ENCODE results near the gene ZBTB16.

DNA sequence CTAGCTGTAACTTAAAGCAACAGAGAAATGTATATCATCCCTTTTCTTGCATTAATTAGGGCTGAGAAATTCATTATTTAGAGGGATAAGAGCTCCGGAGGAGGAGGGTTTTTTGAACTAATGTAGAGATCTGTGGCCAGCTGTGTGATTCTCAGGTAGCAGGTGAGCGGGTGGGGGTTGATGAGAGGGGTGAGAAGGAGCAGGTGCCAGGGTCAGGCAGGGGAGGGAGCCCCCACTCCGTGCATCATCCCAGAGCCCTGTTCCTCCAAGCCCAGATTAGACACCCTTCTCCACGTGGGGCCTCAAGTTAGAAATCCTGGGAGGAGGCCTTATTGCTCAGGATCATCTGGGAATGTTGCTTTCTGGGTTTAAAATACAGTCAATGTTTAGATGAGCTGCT lies 24.9 kb downstream of the ZBTB16 start:
- TF ChIP-seq, protein P1, sequence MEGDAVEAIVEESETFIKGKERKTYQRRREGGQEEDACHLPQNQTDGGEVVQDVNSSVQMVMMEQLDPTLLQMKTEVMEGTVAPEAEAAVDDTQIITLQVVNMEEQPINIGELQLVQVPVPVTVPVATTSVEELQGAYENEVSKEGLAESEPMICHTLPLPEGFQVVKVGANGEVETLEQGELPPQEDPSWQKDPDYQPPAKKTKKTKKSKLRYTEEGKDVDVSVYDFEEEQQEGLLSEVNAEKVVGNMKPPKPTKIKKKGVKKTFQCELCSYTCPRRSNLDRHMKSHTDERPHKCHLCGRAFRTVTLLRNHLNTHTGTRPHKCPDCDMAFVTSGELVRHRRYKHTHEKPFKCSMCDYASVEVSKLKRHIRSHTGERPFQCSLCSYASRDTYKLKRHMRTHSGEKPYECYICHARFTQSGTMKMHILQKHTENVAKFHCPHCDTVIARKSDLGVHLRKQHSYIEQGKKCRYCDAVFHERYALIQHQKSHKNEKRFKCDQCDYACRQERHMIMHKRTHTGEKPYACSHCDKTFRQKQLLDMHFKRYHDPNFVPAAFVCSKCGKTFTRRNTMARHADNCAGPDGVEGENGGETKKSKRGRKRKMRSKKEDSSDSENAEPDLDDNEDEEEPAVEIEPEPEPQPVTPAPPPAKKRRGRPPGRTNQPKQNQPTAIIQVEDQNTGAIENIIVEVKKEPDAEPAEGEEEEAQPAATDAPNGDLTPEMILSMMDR (IDR thresholded peaks at IDR 0.05): no peak
- no peak for TF ChIP-seq POLR2A (IDR thresholded peaks at IDR 0.05)

All from testis (tissue), 2 donors.